A673 (cell line): ENCODE measurements around the gene IL20RA. TPM values are rescaled to one million over a fixed set of nuclear protein-coding genes. Genes with fewer than 3 reads are reported as not detected.
A peak's percentile ranks its signal among the peaks of the same experiment; 100 is the strongest.

ENCODE experiments used
- BruUV-seq: library from RNA; stranded (reverse); fragments of 400-500 nt; replicated peaks from 2 replicates; lab custom pipeline; 2021; lab: Mats Ljungman, UMichigan
- CTCF ChIA-PET: fragments of 300-600 bp; sonication (Branson Sonifier 250); formaldehyde crosslinking; loops from one replicate; lab custom pipeline; 2022; ENCODE audit warnings: antibody characterized with exemption; lab: Charles Lee
- POLR2A ChIA-PET: fragments of 300-600 bp; sonication (Branson Sonifier 250); formaldehyde crosslinking; loops from one replicate; lab custom pipeline; 2022; ENCODE audit warnings: antibody characterized with exemption; ENCODE audit not compliant: low non-redundant PET; lab: Charles Lee
- DNase-seq: peaks from one replicate; pipeline ENCODE4 v3.0.0-alpha.2; 2015; ENCODE audit warnings: low spot score
- H3K27ac ChIP-seq: fragments of 200-600 bp; sonication (generic); 2 replicates; pipeline ENCODE4 v1.5.1; 2016; ENCODE audit warnings: mixed run types, low read depth, mild to moderate bottlenecking, mixed read lengths, antibody characterized with exemption, low read length; ENCODE audit not compliant: poor library complexity, severe bottlenecking
- H3K27me3 ChIP-seq: fragments of 200-600 bp; sonication (generic); replicated peaks from 2 replicates; pipeline ENCODE4 v1.6.1; 2017; ENCODE audit warnings: mixed run types, low read depth, mild to moderate bottlenecking, mixed read lengths, antibody characterized with exemption, low read length; ENCODE audit not compliant: insufficient read depth, poor library complexity
- H3K36me3 ChIP-seq: fragments of 200-600 bp; sonication (generic); 2 replicates; pipeline ENCODE4 v1.6.1; 2016; ENCODE audit warnings: mixed run types, mild to moderate bottlenecking, mixed read lengths, antibody characterized with exemption, low read length; ENCODE audit not compliant: insufficient read depth, poor library complexity, severe bottlenecking
- H3K4me1 ChIP-seq: fragments of 200-600 bp; sonication (generic); 2 replicates; pipeline ENCODE4 v1.6.1; 2017; ENCODE audit warnings: mixed run types, mild to moderate bottlenecking, mixed read lengths, antibody characterized with exemption, low read length; ENCODE audit not compliant: insufficient read depth, poor library complexity, severe bottlenecking
- H3K4me3 ChIP-seq: fragments of 200-600 bp; sonication (generic); 2 replicates; pipeline ENCODE4 v1.5.1; 2016; ENCODE audit warnings: low read depth, mixed run types, mild to moderate bottlenecking, mixed read lengths, low read length; ENCODE audit not compliant: poor library complexity, severe bottlenecking
- H3K9me3 ChIP-seq: fragments of 200-600 bp; sonication (generic); 2 replicates; pipeline ENCODE4 v1.6.1; 2016; ENCODE audit warnings: mixed run types, low read depth, mild to moderate bottlenecking, mixed read lengths, antibody characterized with exemption, low read length; ENCODE audit not compliant: poor library complexity, severe bottlenecking
- CTCF ChIP-seq: fragments of 300-800, 200-600 bp; sonication (generic); conservative IDR thresholded peaks from 2 replicates; pipeline ENCODE4 v1.5.1; 2017; ENCODE audit warnings: low read depth, mild to moderate bottlenecking, antibody characterized with exemption, low read length, moderate library complexity, mixed read lengths
- EZH2 ChIP-seq: fragments of 200-600 bp; sonication (generic); IDR thresholded peaks from 2 replicates; pipeline ENCODE4 v1.6.1; 2017; ENCODE audit warnings: borderline replicate concordance, low read depth, mild to moderate bottlenecking, mixed read lengths, antibody characterized with exemption, low read length; ENCODE audit not compliant: poor library complexity, severe bottlenecking
- intact Hi-C: fragments of 100-400 bp; cut with micrococcal nuclease; formaldehyde crosslinking; loops from one replicate; pipeline ENCODE4 v1.10.0; 2022; ENCODE audit not compliant: unreplicated experiment
- total RNA-seq: library from RNA; stranded (reverse); gene quantifications from 2 replicates; pipeline ENCODE4 v1.2.3, GENCODE V29; 2021

The IL20RA gene
- total RNA-seq, 1 experiment from 2014 or later: not detected

GRCh38 chr6:136989571-136990241, 55.1 kb downstream of the IL20RA start:
- CTCF ChIA-PET: no interaction called here
- Histone ChIP-seq H3K27me3 (peaks cover 69% of the 10 kb centered on the region), H3K9me3 (no peaks in the 10 kb centered on the region), H3K27ac (no peak overlapping the region), H3K4me1 (no peaks in the 10 kb centered on the region), H3K4me3 (peak overlapping the region; percentile 26), H3K36me3 (no peaks in the 10 kb centered on the region)
- DNase-seq: no peak
- intact Hi-C loops: no loop called here
- POLR2A ChIA-PET: no interaction called here
- no peak for TF ChIP-seq CTCF
- no peak for TF ChIP-seq EZH2
- no TSS peak for BruUV-seq

GRCh38 chr6:136987526-136987925, 57.2 kb downstream of the IL20RA start:
- H3K27ac ChIP-seq: no peak overlapping the region
- ChIA-PET POLR2A (no interaction called here), CTCF (interaction anchor here (0.6 kb wide), 1 partner anchor 446 kb away, joined by 4 read pairs; no protein-coding TSS in a partner anchor)
- H3K4me3 ChIP-seq: no peak overlapping the region
- H3K36me3 ChIP-seq: no peaks in the 10 kb centered on the region
- no peaks in the 10 kb centered on the region for H3K9me3 ChIP-seq
- no peak for TF ChIP-seq CTCF
- no peak for TF ChIP-seq EZH2
- H3K4me1 ChIP-seq: no peaks in the 10 kb centered on the region
- no TSS peak for BruUV-seq
- H3K27me3 ChIP-seq: peaks cover 67% of the 10 kb centered on the region
- DNase-seq: no peak
- intact Hi-C loops: no loop called here

GRCh38 chr6:136985502-136985901, 59.3 kb downstream of the IL20RA start:
- POLR2A ChIA-PET: no interaction called here
- CTCF ChIA-PET: no interaction called here
- no TSS peak for BruUV-seq
- Histone ChIP-seq H3K9me3 (no peaks in the 10 kb centered on the region), H3K27ac (no peak overlapping the region), H3K4me3 (no peak overlapping the region), H3K36me3 (no peaks in the 10 kb centered on the region), H3K4me1 (no peaks in the 10 kb centered on the region), H3K27me3 (peaks cover 59% of the 10 kb centered on the region)
- intact Hi-C loops: no loop called here
- no peak for TF ChIP-seq CTCF
- no peak for TF ChIP-seq EZH2
- DNase-seq: no peak
